Breast epithelium (tissue), 3 donors: ENCODE data around the gene LRRC4C.

Experiments
- POLR2A ChIP-seq: fragments of 450-650 bp; IDR thresholded peaks from one replicate; pipeline ENCODE4 v1.6.1; 2016; ENCODE audit warnings: antibody characterized with exemption, mild to moderate bottlenecking, moderate library complexity
- TF ChIP-seq, protein P1 (sequence below), 3 donors: fragments of 450-650 bp; IDR thresholded peaks; one replicate each; pipeline ENCODE4 v1.5.1; 2016 to 2017; ENCODE audit warnings: antibody characterized with exemption in 3 of 3, mild to moderate bottlenecking in 3 of 3, moderate library complexity in 3 of 3

DNA sequence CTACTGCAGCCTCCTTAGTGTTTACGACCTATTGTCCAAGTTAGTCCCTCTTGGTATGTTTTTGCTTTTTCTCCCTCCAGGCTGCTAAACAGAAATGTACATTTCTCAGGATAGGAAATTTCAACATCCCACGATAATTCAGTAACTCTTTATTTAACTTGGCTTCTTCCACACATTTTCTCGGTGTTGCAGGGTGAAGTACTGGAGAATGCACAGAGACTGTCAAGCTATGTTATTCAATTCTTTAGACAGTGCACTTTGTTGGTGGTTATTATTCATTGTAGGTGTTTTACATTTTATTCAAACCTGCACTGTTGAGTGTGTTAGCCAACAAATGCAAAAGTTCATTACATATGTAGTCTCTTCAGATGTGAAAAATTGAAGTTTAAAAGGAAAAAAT lies 839.8 kb downstream of the LRRC4C start:
- TF ChIP-seq, protein P1, sequence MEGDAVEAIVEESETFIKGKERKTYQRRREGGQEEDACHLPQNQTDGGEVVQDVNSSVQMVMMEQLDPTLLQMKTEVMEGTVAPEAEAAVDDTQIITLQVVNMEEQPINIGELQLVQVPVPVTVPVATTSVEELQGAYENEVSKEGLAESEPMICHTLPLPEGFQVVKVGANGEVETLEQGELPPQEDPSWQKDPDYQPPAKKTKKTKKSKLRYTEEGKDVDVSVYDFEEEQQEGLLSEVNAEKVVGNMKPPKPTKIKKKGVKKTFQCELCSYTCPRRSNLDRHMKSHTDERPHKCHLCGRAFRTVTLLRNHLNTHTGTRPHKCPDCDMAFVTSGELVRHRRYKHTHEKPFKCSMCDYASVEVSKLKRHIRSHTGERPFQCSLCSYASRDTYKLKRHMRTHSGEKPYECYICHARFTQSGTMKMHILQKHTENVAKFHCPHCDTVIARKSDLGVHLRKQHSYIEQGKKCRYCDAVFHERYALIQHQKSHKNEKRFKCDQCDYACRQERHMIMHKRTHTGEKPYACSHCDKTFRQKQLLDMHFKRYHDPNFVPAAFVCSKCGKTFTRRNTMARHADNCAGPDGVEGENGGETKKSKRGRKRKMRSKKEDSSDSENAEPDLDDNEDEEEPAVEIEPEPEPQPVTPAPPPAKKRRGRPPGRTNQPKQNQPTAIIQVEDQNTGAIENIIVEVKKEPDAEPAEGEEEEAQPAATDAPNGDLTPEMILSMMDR (IDR thresholded peaks at IDR 0.05) = no peak
- no peak for TF ChIP-seq POLR2A
